HG03064 (cell line): ENCODE results near the gene AIMP1.
"Not testable (repeated sequence)": the region's sequence is repeated elsewhere in the genome, so short reads cannot be mapped to it uniquely, and the experiment has no call there.

ENCODE experiments used
- ATAC-seq: cut with Tn5 transposase; IDR thresholded peaks from one replicate; pipeline ENCODE4 v1.9.1; 2021; ENCODE audit warnings: low read depth; ENCODE audit not compliant: unreplicated experiment

AIMP1 gene

DNA sequence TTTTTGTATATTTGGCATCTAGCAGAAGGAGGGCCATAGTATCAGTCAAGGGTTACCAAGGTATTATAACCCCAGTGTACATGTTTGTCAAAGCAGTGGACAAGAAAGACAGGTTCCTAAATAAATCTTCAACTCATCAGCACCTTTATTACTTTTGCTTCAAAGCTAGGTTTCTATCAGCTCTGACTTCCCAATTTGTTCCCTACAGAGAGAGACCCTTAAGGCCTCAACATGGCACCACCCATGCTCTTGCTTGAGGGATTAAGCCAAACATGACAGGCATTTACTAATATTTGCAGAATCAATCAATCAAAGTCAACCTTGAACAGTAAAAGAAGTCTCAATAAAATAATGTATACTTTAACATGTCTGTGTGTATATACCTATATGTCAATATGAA, 9.8 kb upstream of the AIMP1 start:
- no peak for ATAC-seq

DNA sequence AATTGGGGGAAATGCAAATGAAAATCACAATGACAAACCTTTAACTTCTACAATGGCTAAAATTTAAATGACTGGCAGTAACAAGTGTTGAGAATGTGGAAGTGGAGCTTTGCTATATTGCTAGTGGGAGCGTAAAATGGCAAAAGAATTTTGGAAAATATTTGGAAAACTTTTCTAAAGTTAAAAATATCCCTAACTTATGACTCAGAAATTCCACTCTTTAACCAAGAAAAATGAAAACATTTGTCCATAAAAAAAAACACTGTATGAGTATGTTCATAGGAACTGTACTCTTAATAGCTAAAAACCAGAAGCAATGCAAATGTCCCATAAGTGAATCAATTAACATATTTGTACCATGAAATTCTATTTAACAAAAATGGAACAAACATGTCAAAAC, 4.0 kb upstream of the AIMP1 start:
- ATAC-seq: no peak

DNA sequence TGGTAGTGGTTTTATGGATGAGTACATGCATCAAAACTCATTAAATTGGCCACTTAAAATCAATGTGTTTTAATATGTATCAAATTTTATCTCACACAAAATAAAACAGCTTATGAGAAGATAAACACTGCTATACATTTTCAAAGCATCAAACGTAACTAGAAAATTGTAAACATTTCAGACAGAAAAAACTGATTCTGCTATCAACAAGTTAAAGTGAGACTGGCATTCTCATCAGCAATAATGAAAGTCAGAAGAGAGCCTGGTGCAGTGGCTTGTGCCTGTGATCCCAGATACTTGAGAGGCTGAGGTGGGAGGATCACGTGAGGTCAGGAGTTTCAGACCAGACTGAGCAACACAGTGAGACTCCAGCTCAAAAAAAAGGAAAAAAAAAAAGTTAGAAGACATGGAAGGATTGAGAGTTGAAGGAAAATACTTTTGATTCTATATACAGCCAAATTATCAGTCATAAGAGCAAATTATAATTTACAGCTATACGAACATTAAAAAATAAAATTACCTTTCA, 3.3 kb upstream of the AIMP1 start:
- ATAC-seq: no peak

DNA sequence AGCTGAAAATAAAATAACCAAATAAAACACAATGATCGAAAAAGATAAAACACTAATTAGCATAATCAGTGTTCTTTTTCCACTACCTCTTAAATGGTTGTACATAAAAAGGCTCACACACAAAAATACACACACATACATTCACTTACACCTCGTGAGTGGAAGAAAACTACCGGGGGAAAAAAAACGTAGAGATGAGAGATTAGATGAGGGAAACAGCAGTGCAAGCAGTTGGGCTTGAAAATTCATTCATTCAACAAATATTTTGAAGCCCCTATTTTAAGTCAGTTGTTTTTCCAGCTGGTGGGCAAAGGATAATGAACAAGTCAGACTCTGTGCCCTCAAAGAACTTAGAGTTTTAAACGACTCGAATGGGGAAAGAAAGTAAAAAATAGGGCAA, 1.4 kb upstream of the AIMP1 start:
- no peak for ATAC-seq

DNA sequence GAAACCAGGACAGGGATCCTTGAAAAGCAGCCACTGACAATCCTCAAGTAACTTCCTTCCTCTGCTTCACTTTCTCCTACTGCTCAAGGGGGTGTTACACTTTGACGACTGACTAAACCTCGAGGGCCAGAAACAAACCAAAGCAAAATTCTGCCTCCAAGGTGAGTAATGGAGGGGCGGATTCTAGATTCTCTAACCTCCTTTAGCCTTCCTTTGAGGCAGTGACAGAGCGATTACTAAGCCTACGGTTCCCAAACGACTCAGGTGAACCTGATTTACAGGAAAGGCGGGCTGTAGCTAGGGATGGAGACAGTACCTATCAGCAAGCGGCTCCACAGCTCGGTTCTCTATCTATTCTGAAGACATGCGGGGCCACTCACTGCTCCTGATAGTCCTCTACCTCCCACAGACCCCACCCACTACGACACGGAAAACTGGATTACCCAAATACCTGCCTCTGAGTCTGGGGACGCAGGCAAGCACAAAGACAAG, 828 bp upstream of the AIMP1 start:
- peak; percentile 29 for ATAC-seq

DNA sequence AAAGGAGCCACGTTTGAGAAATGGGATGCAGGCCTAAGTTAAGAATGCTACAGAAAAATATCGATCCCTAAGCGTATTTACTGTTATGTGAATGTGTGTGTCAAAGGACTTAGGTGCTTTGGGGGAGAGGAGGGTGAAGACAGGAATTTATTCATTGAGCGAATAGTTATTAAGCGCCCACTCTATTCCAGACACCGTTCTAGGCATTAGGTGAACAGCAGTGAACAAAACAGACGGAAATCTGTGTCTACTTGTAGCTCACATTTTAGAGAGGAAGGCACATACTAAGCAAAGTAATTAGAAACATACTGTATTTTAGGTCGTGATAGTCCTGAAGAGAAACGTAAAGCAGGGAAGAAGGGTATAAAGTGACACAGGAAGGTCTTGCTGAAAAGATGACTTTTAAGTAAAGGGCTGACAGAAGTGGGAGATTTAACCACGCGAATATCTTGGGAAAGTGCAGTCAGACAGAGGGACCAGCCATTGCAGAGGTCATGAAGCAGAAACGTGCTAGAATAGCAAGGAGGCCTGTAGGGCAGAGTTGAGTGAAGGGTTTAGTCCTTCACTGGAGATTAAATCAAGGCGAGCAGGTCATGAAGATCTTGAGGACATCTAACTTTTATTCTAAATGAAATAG, 541 bp downstream of the AIMP1 start:
- ATAC-seq: peak; percentile 2

DNA sequence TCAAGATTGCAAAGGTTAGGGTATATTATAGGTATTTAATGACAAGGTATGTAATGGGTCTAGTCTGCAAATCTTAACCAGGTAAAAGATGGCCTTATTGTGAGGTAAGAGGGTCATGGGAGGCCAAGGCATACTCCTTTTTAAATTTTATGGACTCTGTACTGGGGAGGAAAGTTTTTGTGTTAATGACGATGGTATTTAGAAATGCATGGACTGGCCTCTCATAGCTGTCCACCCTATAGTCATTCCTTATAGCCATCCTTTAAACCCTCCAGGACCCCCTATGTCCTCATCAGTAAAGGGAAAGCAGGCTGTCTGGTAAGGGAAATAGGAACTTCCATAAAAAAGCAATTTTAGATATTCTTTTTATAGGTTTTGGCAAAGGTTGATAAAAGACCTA, 1.5 kb downstream of the AIMP1 start:
- no peak for ATAC-seq

DNA sequence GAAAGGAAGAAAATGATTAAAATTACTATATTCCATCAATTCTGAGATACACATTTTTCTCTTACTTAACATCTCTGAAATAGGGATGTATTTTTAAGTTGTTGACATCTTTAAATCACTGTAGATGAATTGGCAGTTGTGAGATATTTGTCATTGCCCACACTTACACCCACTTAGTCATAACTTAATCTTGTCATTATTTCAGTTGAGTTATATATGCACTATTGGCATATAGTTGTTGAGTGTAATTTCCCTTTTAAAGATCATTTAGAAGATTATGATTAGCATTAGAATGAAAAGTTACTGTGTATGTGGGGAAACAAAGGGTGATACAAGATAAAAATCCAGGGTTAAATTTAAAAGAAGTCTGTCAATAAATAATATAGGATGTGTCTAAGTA, 2.2 kb downstream of the AIMP1 start:
- ATAC-seq: no peak

DNA sequence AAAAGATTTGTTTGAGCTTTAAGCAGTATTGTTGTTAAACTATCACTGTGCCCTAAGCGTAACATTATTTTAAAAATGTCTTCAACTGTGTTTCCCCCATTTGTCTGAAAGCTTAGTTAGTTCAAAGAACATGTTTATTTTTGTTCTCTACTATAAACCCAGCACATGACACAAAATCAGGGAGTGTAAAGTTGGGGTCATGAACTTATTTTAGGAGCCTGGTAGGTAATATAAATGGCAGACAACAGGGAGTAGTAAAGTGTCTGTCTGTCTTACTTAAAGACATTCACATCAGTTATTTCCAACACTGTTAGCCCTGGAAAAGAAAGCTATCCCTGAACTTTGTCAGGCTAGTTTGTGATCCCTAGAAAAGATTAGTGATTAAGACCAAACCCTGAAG, 3.9 kb downstream of the AIMP1 start:
- ATAC-seq: no peak

DNA sequence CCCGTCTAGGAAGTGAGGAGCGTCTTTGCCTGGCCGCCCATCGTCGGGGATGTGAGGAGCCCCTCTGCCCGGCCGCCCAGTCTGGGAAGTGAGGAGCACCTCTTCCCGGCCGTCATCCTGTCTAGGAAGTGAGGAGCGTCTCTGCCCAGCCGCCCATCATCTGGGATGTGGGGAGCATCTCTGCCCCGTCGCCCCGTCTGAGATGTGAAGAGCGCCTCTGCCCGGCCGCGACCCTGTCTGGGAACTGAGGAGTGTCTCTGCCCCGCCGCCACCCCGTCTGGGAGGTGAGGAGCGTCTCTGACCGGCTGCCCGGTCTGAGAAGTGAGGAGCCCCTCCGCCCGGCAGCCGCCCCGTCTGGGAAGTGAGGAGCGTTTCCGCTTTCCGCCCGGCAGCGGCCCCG, 4.8 kb downstream of the AIMP1 start:
- not testable (repeated sequence) for ATAC-seq

DNA sequence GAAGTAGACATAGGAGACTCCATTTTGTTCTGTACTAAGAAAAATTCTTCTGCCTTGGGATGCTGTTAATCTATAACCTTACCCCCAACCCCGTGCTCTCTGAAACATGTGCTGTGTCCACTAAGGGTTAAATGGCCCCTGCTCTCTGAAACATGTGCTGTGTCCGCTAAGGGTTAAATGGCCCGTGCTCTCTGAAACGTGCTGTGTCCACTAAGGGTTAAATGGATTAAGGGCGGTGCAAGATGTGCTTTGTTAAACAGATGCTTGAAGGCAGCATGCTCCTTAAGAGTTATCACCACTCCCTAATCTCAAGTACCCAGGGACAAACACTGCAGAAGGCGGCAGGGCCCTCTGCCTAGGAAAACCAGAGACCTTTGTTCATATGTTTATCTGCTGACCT, 5.5 kb downstream of the AIMP1 start:
- ATAC-seq: not testable (repeated sequence)

DNA sequence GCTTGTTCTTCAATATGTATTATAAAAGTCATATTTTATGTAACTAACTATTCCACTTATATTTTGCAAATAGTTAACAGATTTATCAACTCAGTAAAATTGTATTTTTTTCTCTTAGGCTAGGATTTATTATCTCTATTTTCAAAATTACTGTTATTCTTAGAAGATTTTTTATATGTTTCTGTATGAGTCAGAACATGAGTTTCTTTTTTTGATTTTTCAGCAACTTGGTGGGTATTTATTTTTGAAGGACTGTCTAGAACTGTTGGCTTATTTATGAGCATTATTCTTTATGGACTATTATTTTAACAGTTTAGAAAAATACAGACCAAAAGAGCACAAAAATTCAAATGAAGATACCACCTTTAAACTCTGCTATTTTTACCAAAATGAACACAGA, 6.8 kb downstream of the AIMP1 start:
- ATAC-seq: no peak

DNA sequence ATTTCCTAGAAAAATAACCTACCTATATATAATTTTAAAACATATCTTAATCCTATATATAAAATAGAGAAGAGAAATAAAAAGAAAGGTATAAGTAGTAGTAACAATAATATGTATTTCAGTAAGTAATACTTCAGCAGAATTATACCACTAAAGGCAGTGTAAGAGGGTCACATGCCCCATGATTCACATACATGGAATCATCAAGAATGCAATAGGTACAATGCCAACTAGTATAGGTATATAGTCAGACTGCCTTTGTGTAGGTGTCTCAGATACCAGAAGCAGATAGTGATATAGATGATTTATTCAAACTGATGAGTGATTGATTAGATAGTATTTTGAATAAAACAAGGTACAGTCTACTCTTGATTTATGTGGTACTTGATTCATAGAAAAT, 9.4 kb downstream of the AIMP1 start:
- ATAC-seq: no peak

DNA sequence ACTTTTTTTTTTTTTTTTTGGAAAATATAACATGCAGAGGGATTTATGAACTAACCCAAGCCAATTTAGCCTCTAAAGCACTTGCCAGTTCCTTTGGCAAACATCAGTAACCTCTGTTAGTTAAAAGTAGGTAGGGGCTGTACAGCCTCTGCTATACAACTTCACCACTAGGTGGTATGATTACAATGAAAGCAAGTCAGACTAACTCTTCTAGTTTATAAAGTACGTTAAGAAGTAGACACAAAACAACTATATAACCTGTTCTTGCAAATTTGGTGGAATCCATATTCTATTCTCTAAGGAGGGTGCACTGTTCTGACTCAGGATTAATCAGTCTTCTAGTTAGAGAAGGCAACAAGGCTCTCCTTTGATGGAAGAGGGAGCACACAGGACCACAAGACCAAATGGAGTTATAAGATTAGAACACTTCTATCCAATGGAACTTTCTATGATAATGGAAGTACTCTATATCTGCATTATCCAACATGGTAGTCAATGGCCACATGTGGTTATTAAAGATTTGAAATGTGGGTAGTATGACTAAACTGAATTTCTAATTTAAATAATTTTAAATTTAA, 12.8 kb downstream of the AIMP1 start:
- peak; percentile 77 for ATAC-seq

DNA sequence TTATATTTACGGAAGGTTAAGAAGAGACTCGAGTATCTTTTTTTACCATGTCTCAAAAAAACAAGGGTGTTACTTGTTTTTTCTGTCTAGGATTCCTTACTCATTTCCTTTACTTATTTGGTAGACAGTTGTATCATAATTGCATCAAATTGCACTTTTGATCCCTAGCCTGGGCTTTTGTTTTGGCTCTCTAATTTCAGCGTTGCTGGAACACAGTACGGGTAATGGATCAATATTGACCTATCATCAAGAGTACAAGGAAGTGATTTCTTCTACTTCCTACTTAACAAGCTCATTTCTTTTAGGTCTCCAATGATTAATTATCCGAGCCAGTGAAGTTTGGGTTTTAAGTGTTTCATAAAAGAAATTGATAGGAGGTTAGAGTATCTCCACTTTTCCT, 16.8 kb downstream of the AIMP1 start:
- ATAC-seq: no peak

DNA sequence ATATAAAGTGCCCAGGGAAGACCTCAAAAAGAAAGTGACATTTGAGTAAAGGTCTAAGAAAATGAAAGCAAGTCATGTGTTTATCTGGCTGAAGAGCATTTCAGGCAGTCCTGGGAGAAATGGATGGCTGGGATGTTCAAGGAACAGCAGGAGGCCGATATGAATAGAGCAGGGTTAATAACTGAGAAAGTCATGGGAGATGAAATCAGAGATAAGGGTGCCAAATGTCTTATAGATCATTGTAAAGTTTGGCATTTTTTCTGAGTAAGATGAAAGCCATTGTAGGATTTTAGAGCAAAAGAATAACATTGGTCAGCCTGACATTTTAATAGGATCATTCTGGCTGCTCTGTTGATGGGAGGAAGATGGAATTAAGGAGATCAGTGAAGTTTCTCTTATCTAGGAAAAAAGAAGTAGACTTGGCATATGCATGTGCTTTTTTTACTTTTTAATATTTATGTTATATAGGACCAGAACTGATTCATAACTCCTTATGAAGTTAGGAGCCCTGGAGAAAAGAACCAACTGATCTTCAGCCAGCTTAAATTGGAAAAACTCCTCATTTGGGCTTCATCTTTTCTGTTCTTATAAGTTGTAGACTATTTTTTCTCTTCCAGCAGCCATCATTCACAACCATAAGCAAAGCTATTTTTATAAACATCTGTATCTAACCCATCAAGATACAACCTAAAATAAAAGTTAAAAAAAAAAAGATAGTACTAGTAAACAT, 18.6 kb downstream of the AIMP1 start:
- no peak for ATAC-seq

DNA sequence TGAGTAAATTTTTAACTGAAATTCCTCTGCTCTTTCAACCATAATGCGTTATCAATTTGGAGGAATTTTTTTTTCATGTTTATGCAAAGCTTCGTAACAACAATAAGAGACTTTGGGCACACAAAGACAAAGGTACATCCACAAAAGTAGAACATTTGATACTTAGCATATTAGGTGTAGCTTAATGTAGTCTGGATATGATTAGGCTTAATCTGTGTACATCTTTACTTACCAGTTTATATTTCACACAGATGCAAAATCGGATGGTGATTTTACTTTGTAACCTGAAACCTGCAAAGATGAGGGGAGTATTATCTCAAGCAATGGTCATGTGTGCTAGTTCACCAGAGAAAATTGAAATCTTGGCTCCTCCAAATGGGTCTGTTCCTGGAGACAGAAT, 20.3 kb downstream of the AIMP1 start:
- ATAC-seq: no peak

DNA sequence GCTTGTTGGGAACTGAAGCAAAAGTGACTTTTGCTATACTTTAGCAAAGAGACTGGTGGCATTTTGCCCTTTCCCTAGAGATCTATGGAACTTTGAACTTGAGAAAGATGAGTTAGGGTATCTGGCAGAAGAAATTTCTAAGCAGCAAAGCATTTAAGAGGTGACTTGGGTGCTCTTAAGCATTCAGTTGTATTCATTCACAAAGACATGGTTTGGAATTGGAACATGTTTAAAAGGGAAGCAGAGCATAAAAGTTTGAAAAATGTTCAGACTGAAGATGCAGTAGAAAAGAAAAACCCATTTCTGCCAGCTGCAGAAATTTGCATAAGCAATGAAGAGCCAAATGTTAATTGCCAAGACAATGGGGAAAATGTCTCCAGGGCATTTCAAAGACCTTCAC, 21.6 kb downstream of the AIMP1 start:
- no peak for ATAC-seq

DNA sequence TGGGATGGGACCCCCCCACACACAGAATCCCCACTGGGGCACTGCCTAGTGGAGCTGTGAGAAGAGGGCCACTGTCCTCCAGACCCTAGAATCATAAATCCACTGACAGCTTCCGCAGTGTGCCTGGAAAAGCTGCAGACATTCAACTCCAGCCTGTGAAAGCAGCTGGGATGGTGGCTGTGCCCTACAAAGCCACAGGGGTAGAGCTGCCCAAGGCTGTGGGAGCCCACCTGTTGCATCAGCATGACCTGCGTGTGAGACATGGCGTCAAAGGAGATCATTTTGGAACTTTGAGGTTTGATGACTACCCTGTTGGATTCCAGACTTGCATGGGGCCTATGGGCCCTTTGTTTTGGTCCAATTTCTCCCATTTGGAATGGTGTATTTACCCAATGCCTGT, 22.3 kb downstream of the AIMP1 start:
- ATAC-seq: no peak

DNA sequence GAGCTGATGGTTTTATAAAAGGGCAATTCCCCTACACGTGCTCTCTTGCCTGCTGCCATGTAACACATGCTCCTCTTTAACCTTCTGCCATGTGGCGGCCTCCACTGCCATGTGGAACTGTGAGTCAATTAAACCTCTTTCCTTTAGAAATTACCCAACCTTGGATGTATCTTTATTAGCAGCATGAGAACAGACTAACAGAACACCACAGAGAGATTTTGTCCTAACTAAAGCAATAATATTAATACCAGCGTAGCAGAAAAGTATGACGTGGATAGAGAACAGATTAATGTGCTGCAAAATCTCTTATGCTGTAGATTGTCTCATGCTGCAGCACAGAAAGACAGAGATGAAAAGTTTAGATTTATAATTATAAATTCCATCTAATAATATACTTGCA, 23.1 kb downstream of the AIMP1 start:
- ATAC-seq: no peak

DNA sequence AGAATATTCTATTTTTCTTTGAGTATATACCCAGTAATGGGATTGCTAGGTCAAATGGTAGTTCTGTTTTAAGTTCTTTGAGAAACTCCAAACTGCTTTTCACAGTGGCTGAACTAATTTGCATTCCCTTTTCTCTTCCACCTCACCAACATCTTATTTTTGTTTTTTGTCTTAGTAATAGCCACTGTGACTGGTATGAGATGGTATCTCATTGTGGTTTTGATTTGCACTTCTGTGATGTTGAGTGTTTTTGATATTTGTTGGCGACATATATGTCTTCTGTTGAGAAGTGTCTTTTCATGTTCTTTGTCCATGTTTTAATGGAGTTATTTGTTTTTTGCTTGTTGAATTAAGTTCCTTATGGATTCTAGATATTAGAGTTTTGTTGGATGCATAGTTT, 24.4 kb downstream of the AIMP1 start:
- no peak for ATAC-seq
